KMS-11 (cell line): Measurements from ENCODE around the gene VTN.

ENCODE experiments used
- H2AFZ ChIP-seq: fragments of 200-600 bp; sonication (generic); 2 replicates; pipeline ENCODE4 v1.6.1; 2016; ENCODE audit warnings: antibody characterized with exemption, mixed run types, low read depth
- H3K27ac ChIP-seq: fragments of 200-600 bp; sonication (generic); 2 replicates; pipeline ENCODE4 v1.6.1; 2016; ENCODE audit warnings: mild to moderate bottlenecking, mixed run types
- H3K27me3 ChIP-seq: fragments of 200-600 bp; sonication (generic); 2 replicates; pipeline ENCODE4 v1.6.1; 2017; ENCODE audit warnings: mild to moderate bottlenecking, low read depth, mixed run types, moderate library complexity; ENCODE audit not compliant: insufficient read depth
- H3K36me3 ChIP-seq: fragments of 200-600 bp; sonication (generic); 2 replicates; pipeline ENCODE4 v1.6.1; 2017; ENCODE audit warnings: mild to moderate bottlenecking, mixed run types; ENCODE audit not compliant: insufficient read depth
- H3K4me1 ChIP-seq: fragments of 200-600 bp; sonication (generic); 2 replicates; pipeline ENCODE4 v1.6.1; 2016; ENCODE audit warnings: mild to moderate bottlenecking, low read depth, mixed run types; ENCODE audit not compliant: poor library complexity, severe bottlenecking
- H3K4me2 ChIP-seq: fragments of 200-600 bp; sonication (generic); 2 replicates; pipeline ENCODE4 v1.7.0; 2016; ENCODE audit warnings: mild to moderate bottlenecking, mixed run types
- H3K4me3 ChIP-seq: fragments of 200-600 bp; sonication (generic); IDR thresholded peaks from 2 replicates; pipeline ENCODE4 v1.6.1; 2017; ENCODE audit warnings: low read depth, low read length, mixed read lengths; ENCODE audit not compliant: insufficient read depth
- H3K79me2 ChIP-seq: fragments of 200-600 bp; sonication (generic); 2 replicates; pipeline ENCODE4 v1.6.1; 2016; ENCODE audit warnings: low read depth, mixed run types; ENCODE audit not compliant: insufficient read depth
- H3K9ac ChIP-seq: fragments of 200-600 bp; sonication (generic); 2 replicates; pipeline ENCODE4 v1.6.1; 2016; ENCODE audit warnings: mild to moderate bottlenecking, mixed run types
- H4K20me1 ChIP-seq: fragments of 200-600 bp; sonication (generic); 2 replicates; pipeline ENCODE4 v1.6.1; 2016; ENCODE audit warnings: mild to moderate bottlenecking, mixed run types; ENCODE audit not compliant: insufficient read depth
- CTCF ChIP-seq: fragments of 200-600 bp; sonication (generic); conservative IDR thresholded peaks from 2 replicates; pipeline ENCODE4 v1.6.1; 2017; ENCODE audit warnings: low read depth, mild to moderate bottlenecking, antibody characterized with exemption, low read length, moderate library complexity, mixed read lengths

The VTN gene

DNA sequence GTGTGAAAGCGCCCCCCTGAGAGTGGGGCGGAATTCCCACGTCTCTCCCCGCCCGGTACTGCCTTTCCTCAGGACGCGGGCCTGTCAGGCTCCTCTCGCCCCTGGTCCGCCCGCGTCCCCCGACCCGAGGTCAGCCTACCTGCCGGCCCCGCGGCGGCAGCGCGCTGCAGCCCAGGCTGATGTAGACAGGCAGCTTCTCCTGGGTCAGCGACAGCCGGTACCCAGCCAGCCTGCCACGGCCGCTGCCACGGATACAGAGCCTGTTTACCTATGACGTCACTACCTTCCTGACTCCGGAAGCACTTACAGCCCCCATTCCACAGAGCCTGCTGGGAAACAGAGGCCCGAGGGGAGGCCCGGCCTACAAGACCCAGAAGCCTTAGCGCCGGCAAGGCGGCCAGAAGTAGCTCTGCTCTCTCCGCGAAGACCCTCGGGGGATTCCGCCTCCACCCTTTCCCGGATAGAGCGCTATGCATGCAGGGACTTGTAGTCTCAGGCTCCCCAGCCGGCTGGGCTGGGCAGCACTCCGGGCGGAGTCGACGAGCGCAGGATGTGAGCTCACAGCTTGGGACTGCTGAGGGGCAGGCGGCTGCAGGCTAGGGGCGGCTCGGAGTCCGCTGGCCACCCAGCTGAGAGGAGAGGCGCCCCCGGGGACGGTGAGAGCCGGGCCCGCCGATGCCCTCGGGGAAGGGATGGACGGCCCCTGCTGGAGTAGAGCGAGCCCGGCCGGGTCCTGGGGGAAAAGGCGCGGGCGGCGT, 34.7 kb downstream of the VTN start, which contains the start of the genes IFT20 and TNFAIP1:
TSS of gene IFT20 (minus strand) at position 272 of the 758 bp plus-strand sequence. CDS start 3,487 bp downstream, outside the sequence.
TSS of gene TNFAIP1 (plus strand) at position 561 of the 758 bp plus-strand sequence. CDS start 3,761 bp downstream, outside the sequence.
- TF ChIP-seq CTCF = no peak
- Histone ChIP-seq H3K4me1 (peaks cover 15% of the 10 kb centered on the region), H3K79me2 (no peaks in the 10 kb centered on the region; the same call in 1 of the 2 replicates), H3K4me2 (peak within 1 kb of the TSS; percentile 91), H3K36me3 (no peaks in the 10 kb centered on the region), H3K27me3 (no peaks in the 10 kb centered on the region), H3K9ac (peak within 1 kb of the TSS; percentile 74), H4K20me1 (no peaks in the 10 kb centered on the region), H3K4me3 (no peak within 1 kb of the TSS), H3K27ac (peak within 1 kb of the TSS; percentile 63), H2AFZ (peak within 1 kb of the TSS; percentile 77)

DNA sequence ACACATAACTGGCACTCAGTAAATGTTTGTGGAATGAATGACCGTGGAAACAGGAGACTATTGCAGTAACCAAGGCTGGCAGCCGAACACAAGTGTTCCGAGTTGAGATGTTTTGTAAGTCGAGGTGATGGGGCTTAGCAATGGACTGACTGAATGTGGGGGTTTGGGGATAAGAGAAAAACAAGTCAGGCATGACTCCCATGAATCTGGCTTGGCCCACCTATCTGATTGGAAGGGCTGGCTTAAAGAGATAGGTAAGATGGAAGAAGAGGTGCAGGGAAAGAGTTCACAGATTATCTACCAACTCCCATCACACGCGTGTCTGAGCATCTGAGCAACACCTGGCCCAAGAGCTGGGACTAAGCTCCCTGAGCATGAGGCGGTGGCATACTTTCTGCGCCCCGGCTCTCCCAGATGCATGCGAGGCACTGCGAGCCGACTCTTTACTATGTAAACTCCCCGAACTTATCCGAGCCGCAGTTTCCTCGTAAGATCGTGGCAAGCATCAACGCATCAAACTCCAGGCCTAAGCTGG, 35.4 kb downstream of the VTN start:
- peaks cover 15% of the 10 kb centered on the region for H3K4me1 ChIP-seq
- H3K79me2 ChIP-seq = no peaks in the 10 kb centered on the region; the same call in 1 of the 2 replicates
- H3K9ac ChIP-seq = peak overlapping the region; percentile 74
- peak overlapping the region; percentile 91 for H3K4me2 ChIP-seq
- no peak for TF ChIP-seq CTCF
- peak overlapping the region; percentile 63 for H3K27ac ChIP-seq
- H3K4me3 ChIP-seq = no peak overlapping the region
- peak overlapping the region; percentile 77 for H2AFZ ChIP-seq
- H3K36me3 ChIP-seq = no peaks in the 10 kb centered on the region
- H3K27me3 ChIP-seq = no peaks in the 10 kb centered on the region
- H4K20me1 ChIP-seq = no peaks in the 10 kb centered on the region

GRCh38 chr17:28334171-28334570, 35.9 kb downstream of the VTN start:
- TF ChIP-seq CTCF = no peak
- Histone ChIP-seq H3K4me2 (peak overlapping the region; percentile 91), H3K4me3 (no peak overlapping the region), H3K4me1 (peaks cover 15% of the 10 kb centered on the region), H3K36me3 (no peaks in the 10 kb centered on the region), H2AFZ (no peak overlapping the region), H3K27me3 (no peaks in the 10 kb centered on the region), H4K20me1 (no peaks in the 10 kb centered on the region), H3K27ac (no peak overlapping the region), H3K9ac (no peak overlapping the region; the same call in 1 of the 2 replicates), H3K79me2 (no peaks in the 10 kb centered on the region; the same call in 1 of the 2 replicates)

DNA sequence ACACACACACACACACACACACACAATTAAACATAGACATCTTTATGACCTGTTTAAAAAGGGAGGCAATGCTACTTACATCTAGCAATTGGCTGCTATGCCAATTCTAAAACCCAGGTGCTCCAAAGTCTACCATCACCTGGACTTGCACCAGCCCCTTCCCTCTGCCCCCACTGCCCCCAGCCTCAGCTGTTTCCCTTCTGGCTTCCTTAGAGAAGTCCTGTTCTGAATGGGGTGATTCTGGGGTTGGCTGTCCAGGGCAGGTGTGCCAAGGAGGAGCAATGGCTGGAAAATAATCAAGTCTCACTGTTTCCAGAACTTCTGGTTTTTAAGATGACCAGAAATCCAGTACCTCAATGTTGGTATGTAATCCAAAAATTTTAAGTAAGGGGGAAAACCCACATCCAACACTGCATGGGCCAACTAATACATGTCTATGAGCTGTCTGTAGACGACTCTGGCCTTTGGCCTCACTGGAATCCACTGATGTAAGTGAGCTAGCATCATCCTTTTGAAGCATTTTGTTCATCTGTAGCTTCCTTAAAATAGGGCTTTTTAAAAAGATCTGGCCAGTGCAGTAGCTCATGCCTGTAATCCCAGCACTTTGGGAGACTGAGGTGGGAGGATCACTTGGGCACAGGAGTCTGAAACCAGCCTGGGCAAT, 36.9 kb downstream of the VTN start:
- no peak overlapping the region for H3K4me2 ChIP-seq
- no peak overlapping the region for H3K9ac ChIP-seq

More for the DNA sequence above, 36.9 kb downstream of the VTN start:
- no peak overlapping the region for H2AFZ ChIP-seq
- H3K4me3 ChIP-seq = no peak overlapping the region
- no peaks in the 10 kb centered on the region for H4K20me1 ChIP-seq
- H3K79me2 ChIP-seq = no peaks in the 10 kb centered on the region; the same call in 1 of the 2 replicates
- peaks cover 15% of the 10 kb centered on the region for H3K4me1 ChIP-seq
- H3K36me3 ChIP-seq = no peaks in the 10 kb centered on the region
- no peaks in the 10 kb centered on the region for H3K27me3 ChIP-seq
- H3K27ac ChIP-seq = no peak overlapping the region
- TF ChIP-seq CTCF = no peak
